Neural progenitor cell (in vitro differentiated cells): ENCODE results near the gene PPP1CA. TPM values are rescaled to one million over a fixed set of nuclear protein-coding genes. Genes with fewer than 3 reads are reported as not detected.
"Not testable (repeated sequence)": the region's sequence is repeated elsewhere in the genome, so short reads cannot be mapped to it uniquely, and the experiment has no call there.

Experiments used
- DNase-seq: peaks from one replicate; pipeline ENCODE4 v3.0.0-alpha.2; 2016; ENCODE audit warnings: low spot score
- H2AFZ ChIP-seq: fragments of 200-600 bp; sonication (generic); replicated peaks from 2 replicates; pipeline ENCODE4 v1.6.1; 2016; ENCODE audit warnings: antibody characterized with exemption
- H3F3A ChIP-seq: fragments of 200-600 bp; sonication (generic); 2 replicates; pipeline ENCODE4 v1.6.1; 2016; ENCODE audit warnings: antibody characterized with exemption, low read depth
- H3K27ac ChIP-seq: fragments of 200-600 bp; sonication (generic); 2 replicates; pipeline ENCODE4 v1.5.1; 2016; ENCODE audit warnings: mild to moderate bottlenecking
- H3K27me3 ChIP-seq: fragments of 200-600 bp; sonication (generic); 2 replicates; pipeline ENCODE4 v1.6.1; 2016; ENCODE audit warnings: mild to moderate bottlenecking, moderate library complexity
- H3K36me3 ChIP-seq: fragments of 200-600 bp; sonication (generic); 2 replicates; pipeline ENCODE4 v1.5.1; 2016
- H3K4me1 ChIP-seq: fragments of 200-600 bp; sonication (generic); 2 replicates; pipeline ENCODE4 v1.6.1; 2016; ENCODE audit warnings: mixed run types
- H3K4me2 ChIP-seq: fragments of 200-600 bp; sonication (generic); 2 replicates; pipeline ENCODE4 v1.6.1; 2016
- H3K4me3 ChIP-seq: fragments of 200-600 bp; sonication (generic); 2 replicates; pipeline ENCODE4 v1.5.1; 2016
- H3K79me2 ChIP-seq: fragments of 200-600 bp; sonication (generic); 2 replicates; pipeline ENCODE4 v1.6.1; 2016; ENCODE audit warnings: low read depth
- H3K9ac ChIP-seq: fragments of 200-600 bp; sonication (generic); 2 replicates; pipeline ENCODE4 v1.6.1; 2016
- H3K9me3 ChIP-seq: fragments of 200-600 bp; sonication (generic); 2 replicates; pipeline ENCODE4 v1.5.1; 2016; ENCODE audit warnings: low read depth
- H4K20me1 ChIP-seq: fragments of 200-600 bp; sonication (generic); 2 replicates; pipeline ENCODE4 v1.6.1; 2016; ENCODE audit warnings: low read depth
- H3K27ac Mint-ChIP-seq: 3 replicates; pipeline ENCODE4 v1.8.0; 2021; ENCODE audit warnings: mixed read lengths
- H3K27me3 Mint-ChIP-seq: 2 replicates; pipeline ENCODE4 v1.8.0; 2022; ENCODE audit warnings: low read depth, mild to moderate bottlenecking, inconsistent platforms, moderate library complexity, mixed read lengths; ENCODE audit not compliant: insufficient read depth
- H3K36me3 Mint-ChIP-seq: 3 replicates; pipeline ENCODE4 v1.8.0; 2021; ENCODE audit warnings: mixed read lengths
- H3K4me1 Mint-ChIP-seq: 3 replicates; pipeline ENCODE4 v1.8.0; 2021; ENCODE audit warnings: mixed read lengths
- H3K4me3 Mint-ChIP-seq: 3 replicates; pipeline ENCODE4 v1.8.0; 2021; ENCODE audit warnings: mild to moderate bottlenecking, moderate library complexity, mixed read lengths
- H3K9me3 Mint-ChIP-seq: 3 replicates; pipeline ENCODE4 v1.8.0; 2020; ENCODE audit warnings: mixed read lengths
- CTCF ChIP-seq: fragments of 200-600 bp; sonication (generic); IDR thresholded peaks from 2 replicates; pipeline ENCODE4 v1.5.1; 2017; ENCODE audit warnings: antibody characterized with exemption, mild to moderate bottlenecking
- EZH2 ChIP-seq: fragments of 200-600 bp; sonication (generic); IDR thresholded peaks from 2 replicates; pipeline ENCODE4 v1.6.1; 2017; ENCODE audit warnings: antibody characterized with exemption, mild to moderate bottlenecking, moderate library complexity
- EZH2phosphoT487 ChIP-seq: fragments of 200-600 bp; sonication (generic); IDR thresholded peaks from 2 replicates; pipeline ENCODE4 v1.6.1; 2017; ENCODE audit warnings: antibody characterized with exemption
- total RNA-seq: library from RNA; depleted of rRNA; stranded (reverse); fragments of >200 nt; gene quantifications from 2 replicates; pipeline ENCODE4 v1.2.3, GENCODE V29; 2015; ENCODE audit warnings: low replicate concordance

PPP1CA gene
- total RNA-seq, 1 donor from 2014 or later: 102 TPM

- peaks cover 9% of the 10 kb centered on the region for H3K4me1 ChIP-seq
- H3K36me3 Mint-ChIP-seq: peaks cover 9% of the 10 kb centered on the region
These were observed 27.5 kb upstream of the PPP1CA start for GRCh38 chr11:67429038-67429668.

GRCh38 chr11:67428052-67429001, 26.7 kb upstream of the PPP1CA start, which contains the start of gene RPS6KB2:
Gene RPS6KB2, plus strand, starts transcription at chr11:67428494. Its CDS starts 52 bp downstream, at chr11:67428546.
- H3K36me3 ChIP-seq: no peaks in the 10 kb centered on the region
- H3K4me1 ChIP-seq: peaks cover 9% of the 10 kb centered on the region
- peaks cover 12% of the 10 kb centered on the region for H3K79me2 ChIP-seq
- no peak within 1 kb of the TSS for H3K27ac ChIP-seq
- H3K36me3 Mint-ChIP-seq: peaks cover 9% of the 10 kb centered on the region
- no peak for TF ChIP-seq EZH2phosphoT487
- TF ChIP-seq EZH2: no peak
- no peak for TF ChIP-seq CTCF
- no peaks in the 10 kb centered on the region for H3K9me3 Mint-ChIP-seq
- peak within 1 kb of the TSS; percentile 97 for H2AFZ ChIP-seq
- H3F3A ChIP-seq: peaks cover 7% of the 10 kb centered on the region
- H4K20me1 ChIP-seq: no peaks in the 10 kb centered on the region
- H3K4me1 Mint-ChIP-seq: peaks cover 17% of the 10 kb centered on the region
- peak within 1 kb of the TSS; percentile 79 for H3K27ac Mint-ChIP-seq
- peak within 1 kb of the TSS; percentile 93 for H3K4me3 Mint-ChIP-seq
- H3K4me3 ChIP-seq: peak within 1 kb of the TSS; percentile 99
- H3K9me3 ChIP-seq: no peaks in the 10 kb centered on the region
- H3K27me3 ChIP-seq: no peaks in the 10 kb centered on the region
- peak; percentile 99 for DNase-seq
- peaks cover 9% of the 10 kb centered on the region for H3K27me3 Mint-ChIP-seq
- H3K9ac ChIP-seq: peak within 1 kb of the TSS; percentile 94
- H3K4me2 ChIP-seq: peak within 1 kb of the TSS; percentile 100

More at GRCh38 chr11:67429038-67429668, 27.5 kb upstream of the PPP1CA start:
- Histone ChIP-seq H3K9ac (peak overlapping the region; percentile 94), H2AFZ (peak overlapping the region; percentile 90), H3K9me3 (no peaks in the 10 kb centered on the region), H3K79me2 (peaks cover 12% of the 10 kb centered on the region), H3K4me2 (peak overlapping the region; percentile 100), H3F3A (peaks cover 7% of the 10 kb centered on the region), H3K36me3 (no peaks in the 10 kb centered on the region), H3K4me3 (peak overlapping the region; percentile 99), H4K20me1 (no peaks in the 10 kb centered on the region), H3K27ac (no peak overlapping the region), H3K27me3 (no peaks in the 10 kb centered on the region)
- Mint-ChIP-seq H3K4me1 (peaks cover 17% of the 10 kb centered on the region), H3K27me3 (peaks cover 9% of the 10 kb centered on the region), H3K27ac (no peak overlapping the region), H3K9me3 (no peaks in the 10 kb centered on the region), H3K4me3 (peak overlapping the region; percentile 93)
- TF ChIP-seq EZH2phosphoT487 (no peak), EZH2 (no peak), CTCF (no peak)
- no peak for DNase-seq

GRCh38 chr11:67427364-67427859, 25.8 kb upstream of the PPP1CA start:
- H4K20me1 ChIP-seq, H3K27ac ChIP-seq, H3K9me3 ChIP-seq, H3K9me3 Mint-ChIP-seq, H3K36me3 Mint-ChIP-seq, H3K4me1 ChIP-seq, H3K36me3 ChIP-seq, DNase-seq, H3F3A ChIP-seq, H3K27me3 ChIP-seq: not testable (repeated sequence)
- peak overlapping the region; percentile 93 for H3K4me3 Mint-ChIP-seq
- Histone ChIP-seq H2AFZ (peak overlapping the region; percentile 97), H3K9ac (peak overlapping the region; percentile 25), H3K4me3 (peak overlapping the region; percentile 99), H3K4me2 (peak overlapping the region; percentile 100), H3K79me2 (peaks cover 12% of the 10 kb centered on the region)
- H3K27ac Mint-ChIP-seq: peak overlapping the region; percentile 76
- H3K27me3 Mint-ChIP-seq: peaks cover 13% of the 10 kb centered on the region
- peaks cover 24% of the 10 kb centered on the region for H3K4me1 Mint-ChIP-seq
